HG03521 (cell line): ENCODE data around the gene TSSK3.
"Not testable (repeated sequence)": the region's sequence is repeated elsewhere in the genome, so short reads cannot be mapped to it uniquely, and the experiment has no call there.

ENCODE experiments used
- ATAC-seq: cut with Tn5 transposase; IDR thresholded peaks from one replicate; pipeline ENCODE4 v1.9.1; 2021; ENCODE audit warnings: mild to moderate bottlenecking, moderate library complexity; ENCODE audit not compliant: unreplicated experiment

The TSSK3 gene

DNA sequence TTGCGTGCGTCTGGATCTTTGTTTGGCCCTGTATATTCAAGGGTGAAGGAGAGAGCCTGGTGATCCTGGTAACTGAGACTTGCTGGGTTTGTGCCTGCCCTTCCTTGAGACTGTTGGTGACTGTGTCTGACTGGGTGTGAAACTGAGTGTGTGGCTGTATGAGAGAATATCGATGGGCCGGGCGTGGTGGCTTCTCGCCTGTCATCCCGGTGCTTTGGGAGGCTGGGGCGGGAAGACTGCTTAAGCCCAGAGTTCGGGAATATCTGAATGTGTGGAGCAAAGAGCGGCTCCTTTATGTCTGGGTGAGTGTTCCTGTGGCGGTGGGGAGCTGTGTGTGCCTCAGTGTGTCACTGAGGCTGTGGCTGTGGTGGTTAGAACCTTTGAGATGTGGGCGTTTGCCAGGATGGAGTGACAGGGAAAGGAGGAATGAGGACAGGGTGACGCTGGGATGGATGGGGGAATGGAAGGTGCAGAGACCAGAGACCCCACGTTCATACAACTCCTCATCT, 23.6 kb upstream of the TSSK3 start:
- no peak for ATAC-seq

DNA sequence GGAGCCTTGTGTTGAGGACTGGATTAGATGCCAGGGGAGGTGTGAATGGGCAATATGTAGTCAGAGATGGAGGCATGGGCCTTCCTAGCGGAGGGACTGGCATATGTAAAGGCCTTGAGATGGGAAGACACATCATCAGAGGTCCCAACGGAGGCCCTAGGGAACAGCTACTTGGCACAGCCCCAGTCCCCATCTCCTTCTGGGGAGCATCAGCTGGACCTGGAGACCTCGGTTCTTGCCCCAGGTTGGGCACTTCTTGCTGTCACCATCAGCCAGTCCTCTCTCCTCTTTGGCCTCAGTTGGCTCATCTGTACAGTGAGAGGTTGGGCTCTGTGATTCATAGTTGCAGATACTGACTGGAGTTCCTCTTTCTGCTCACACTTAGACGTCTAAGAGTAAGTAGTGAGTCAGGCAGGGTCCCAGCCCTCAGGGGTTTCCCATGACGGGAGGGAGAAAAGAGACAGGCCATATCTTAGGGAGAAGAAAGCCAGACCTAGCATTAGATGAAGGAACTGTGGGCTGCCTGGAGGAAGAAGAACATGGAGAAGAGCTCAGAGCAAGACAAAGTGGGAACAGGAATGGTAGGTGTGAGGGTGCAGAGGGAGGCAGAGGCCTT, 22.9 kb upstream of the TSSK3 start:
- ATAC-seq = no peak

- no peak for ATAC-seq
Measured at GRCh38 chr1:32341186-32341757, 21.1 kb upstream of the TSSK3 start.

DNA sequence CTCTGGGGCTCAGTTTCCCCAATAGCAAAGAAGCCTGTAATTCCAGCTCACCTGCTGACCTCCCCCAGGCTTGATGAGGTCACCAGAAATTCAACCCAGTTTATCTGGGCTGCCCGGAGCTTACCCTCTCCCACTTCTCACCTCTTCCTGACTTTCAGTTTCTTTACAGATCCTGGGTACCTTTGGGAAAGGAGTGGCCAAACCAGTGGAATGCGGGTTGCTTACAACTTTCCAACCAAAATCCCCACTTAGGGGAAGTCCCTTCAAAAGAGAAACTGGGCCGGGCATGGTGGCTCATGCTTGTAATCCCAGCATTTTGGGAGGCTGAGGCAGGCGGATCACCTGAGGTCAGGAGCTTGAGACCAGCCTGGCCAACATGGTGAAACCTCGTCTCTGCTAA, 20.4 kb upstream of the TSSK3 start:
- no peak for ATAC-seq

DNA sequence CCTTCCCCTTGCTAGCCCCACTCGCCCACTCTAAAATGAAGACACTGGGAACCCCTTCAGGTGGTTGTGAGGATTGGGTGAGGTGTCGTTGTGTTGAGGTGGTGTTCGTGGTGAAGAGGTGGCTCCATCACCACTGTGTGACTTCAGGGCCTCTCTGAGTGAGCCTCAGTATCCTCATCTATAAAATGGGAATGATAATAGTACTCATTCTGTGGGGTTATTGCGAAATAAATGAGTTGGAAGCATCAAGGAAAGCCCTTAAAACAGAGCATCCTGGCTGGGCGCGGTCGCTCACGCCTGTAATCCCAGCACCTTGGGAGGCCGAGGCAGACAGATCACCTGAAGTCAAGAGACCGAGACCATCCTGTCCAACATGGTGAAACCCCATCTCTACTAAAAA, 19.6 kb upstream of the TSSK3 start:
- no peak for ATAC-seq

DNA sequence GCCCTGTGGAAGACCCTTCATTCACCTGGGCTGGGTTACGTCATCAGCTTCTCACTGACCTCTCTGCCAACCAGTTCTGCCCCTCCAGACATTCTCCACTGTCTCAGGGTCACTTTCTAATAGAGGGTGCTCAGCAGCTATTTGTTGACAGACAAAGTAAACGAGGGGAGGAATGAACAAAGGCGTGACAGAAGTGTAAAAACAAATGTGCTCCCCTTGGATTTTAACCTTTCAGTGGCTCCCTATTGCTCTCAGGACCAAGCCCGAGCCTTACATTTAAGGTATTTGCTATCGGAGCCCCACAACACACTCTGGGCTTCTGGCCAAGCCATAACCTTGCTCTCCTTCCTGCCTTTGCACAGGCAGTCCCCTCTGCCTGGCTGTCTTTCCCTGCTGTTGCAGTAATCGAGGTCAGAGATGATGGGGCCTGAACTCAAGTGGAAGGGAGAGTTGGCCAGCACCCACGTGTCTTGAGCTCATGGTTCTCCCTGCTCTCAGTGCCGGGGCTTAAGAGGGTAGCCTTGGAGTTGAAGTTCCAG, 17.0 kb upstream of the TSSK3 start:
- ATAC-seq = no peak

DNA sequence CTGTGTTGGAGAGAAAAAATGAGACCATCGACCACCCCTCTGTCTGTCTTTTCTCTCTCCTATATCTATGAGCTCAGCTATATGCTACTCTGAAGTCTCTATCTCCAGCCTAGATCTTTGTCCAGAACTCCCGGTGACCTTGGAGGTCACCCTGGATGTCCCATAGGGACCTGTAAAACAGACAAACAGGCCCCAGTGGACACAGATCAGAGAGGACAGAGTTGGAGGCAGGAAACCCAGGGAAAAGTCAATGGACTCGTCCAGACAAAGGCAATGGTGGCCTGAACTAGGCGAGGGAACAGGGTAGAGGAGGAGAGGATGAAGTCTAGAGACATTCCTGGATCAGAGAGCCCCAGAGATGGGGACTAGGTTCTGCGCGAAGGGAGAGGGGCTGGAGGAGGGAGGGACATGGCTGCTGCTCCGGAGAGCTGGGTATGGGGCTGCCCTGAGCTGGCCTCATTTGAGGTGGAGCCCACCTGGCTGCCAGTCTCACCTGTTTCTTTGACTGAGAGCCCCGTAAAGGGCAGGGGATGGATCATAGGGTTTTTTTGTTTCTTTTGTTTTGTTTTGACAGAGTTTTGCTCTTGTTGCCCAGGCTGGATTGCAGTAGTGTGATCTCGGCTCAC, 15.7 kb upstream of the TSSK3 start:
- ATAC-seq = no peak

DNA sequence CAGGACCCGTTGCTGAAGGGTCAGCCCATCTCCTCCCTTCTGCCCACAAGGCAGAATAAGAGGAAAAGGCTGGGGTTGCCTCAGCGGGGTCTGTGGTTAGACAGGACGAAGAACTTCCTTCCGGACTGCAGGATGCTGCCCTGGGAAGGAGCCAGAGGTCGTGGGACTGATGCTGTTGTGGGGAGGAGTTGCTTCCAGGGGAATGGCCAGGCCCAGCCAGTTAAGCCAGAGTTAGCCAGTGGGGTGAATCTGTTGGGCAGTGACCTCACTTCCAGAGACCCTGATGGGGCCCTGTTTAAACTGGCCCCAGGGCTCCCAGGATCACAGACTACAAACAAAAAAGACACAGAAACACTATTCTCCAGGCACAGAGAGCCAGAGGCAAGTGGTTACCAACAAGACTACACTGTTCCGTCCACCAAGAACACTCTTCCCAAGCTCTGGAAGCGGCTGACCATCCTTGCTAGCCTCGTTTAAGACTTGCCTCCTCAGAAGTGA, 13.1 kb upstream of the TSSK3 start:
- no peak for ATAC-seq

- ATAC-seq = peak; percentile 39
Measured at GRCh38 chr1:32350785-32351398, 11.4 kb upstream of the TSSK3 start.

DNA sequence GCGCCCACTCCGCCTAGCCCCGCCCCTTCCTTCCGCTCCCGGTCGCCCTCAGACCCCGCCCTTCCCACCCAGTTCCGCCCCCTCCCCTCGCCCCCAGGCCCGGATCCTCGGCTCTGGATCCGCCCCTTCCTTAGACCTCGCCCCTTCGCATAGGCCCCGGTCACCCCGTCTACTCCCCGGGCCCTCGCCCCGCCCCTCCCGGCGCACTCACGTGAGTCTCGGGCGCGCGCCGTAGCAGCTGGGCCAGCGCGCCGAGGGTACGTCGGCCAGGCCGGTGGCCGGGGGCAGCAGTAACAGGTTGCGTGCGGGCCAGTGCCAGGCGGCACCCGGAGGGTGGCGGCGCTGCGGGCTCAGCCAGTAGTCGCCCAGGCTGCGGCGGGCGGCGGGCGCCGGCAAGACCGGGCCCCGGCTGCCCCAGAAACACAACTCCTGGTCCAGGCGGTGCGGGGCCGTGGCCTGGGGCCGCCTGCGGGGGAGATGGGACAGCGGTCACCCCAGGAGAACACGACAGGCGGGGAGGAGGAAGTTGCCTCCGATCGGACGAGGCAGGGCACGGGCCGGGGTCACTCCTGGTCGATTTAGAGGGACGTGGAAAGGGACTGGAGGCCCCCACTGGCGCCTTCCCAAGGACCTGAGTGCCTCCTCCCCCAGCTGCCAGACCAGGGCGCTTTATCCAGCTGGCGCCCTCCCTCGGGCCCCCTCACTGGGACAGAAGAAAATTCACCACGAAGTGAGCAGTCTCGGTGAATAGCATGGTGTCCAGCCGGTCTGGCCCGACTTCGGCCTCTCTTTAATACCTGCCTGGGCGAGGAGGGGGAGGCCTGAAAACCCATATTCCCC, 10.7 kb upstream of the TSSK3 start:
- peak; percentile 85 for ATAC-seq

DNA sequence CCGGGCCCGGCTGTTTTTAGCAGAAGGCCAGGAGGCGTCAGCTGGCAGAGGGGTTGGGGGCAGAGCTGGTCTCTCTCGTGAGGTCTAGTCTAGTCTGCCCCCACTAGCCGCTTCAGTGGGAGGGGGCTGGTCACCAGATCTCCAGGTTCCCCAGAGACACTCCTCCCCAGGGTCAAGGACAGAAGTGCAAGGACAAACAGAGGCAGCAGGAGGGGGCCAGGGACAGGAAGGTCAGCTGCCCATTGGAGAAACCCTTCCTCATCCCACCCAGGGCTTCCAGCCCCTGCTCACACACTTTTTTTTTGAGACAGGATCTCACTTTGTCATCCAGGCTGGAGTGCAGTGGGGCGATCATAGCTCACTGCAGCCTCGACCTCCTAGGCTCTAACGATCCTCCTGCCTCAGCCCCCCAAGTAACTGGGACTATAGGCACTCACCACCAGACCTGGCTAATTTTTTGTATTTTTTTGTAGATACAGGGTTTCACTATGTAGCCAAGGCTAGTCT, 10.0 kb upstream of the TSSK3 start:
- no peak for ATAC-seq

DNA sequence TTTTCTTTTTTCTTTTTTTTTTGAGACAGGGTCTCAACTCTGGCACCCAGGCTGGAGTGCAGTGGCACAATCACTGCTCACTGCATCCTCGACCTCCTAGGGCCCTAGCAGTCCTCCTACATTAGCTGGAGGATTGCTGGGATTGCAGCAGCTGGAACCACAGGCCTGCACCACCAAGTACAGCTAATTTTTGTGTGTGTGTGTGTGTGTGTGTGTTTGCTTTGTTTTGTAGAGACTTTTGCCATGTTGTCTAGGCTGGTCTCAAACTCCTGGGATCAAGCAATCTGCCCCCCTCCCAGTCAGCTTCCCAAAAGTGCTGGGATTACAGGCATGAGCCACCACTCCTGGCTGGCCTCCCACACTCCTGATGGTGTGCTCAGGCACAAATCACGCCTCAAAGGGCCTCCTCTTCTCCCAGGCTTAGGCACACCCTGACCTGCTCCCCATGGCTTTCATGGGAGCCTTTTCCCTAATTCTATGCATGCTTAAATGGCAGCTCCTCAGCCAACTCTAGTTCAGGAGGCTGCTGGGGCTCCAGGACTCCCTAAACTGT, 9.4 kb upstream of the TSSK3 start:
- ATAC-seq = no peak

GRCh38 chr1:32353431-32353830, 8.9 kb upstream of the TSSK3 start:
- ATAC-seq = no peak

DNA sequence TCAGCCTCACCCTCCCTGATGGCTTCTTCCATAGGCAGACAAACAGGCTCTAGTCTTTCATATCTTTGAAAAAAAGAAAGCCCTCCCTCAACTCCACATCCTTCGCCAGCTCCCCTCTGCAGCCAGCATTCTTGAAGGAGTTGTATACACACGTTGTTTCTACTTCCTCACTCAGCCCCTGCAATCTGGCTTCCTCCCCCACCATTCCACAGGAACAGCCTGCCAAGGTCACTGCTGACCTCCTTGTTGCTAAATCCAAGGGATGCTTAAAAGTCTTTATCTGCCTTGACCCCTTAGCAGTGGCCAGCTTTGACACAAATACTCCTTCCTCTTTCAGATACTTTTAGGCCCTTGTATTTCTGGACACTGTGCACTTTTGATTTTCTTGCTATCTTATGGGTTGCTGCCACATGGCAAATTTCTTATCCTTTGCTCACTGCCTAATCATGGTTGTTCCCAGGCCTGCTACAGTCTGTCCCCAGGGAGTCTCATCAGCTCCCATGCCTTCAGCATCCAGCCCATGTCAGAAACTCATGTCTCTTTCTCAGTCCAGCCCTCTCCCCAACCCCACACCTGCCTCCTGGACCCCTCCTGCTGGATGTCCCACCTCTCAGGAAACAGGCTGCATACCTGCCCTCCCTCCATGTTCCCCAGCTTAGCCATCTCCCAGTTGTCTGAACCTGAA, 8.3 kb upstream of the TSSK3 start:
- ATAC-seq = no peak

GRCh38 chr1:32355778-32356177, 6.6 kb upstream of the TSSK3 start:
- not testable (repeated sequence) for ATAC-seq

DNA sequence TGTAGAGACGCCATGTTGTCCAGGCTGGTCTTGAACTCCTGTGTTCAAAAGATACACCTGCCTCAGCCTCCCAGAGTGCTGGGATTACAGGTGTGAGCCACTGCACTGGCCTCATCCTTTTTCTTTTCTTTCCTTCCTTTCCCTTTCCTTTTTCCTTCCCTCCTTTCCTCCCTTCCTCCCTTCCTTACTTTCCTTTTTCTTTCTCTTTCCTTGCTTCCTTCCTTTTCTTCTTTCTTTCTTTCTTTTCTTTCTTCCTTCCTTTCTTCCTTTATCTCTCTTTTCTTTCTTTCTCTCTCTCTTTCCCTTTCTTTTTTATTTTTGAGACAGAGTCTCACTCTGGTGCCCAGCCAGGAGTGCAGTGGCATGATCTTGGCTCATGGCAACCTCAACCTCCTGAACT, 5.9 kb upstream of the TSSK3 start:
- no peak for ATAC-seq

- ATAC-seq = no peak
Measured at GRCh38 chr1:32357614-32358013, 4.7 kb upstream of the TSSK3 start.

GRCh38 chr1:32358435-32358834, 3.9 kb upstream of the TSSK3 start:
- ATAC-seq = no peak

DNA sequence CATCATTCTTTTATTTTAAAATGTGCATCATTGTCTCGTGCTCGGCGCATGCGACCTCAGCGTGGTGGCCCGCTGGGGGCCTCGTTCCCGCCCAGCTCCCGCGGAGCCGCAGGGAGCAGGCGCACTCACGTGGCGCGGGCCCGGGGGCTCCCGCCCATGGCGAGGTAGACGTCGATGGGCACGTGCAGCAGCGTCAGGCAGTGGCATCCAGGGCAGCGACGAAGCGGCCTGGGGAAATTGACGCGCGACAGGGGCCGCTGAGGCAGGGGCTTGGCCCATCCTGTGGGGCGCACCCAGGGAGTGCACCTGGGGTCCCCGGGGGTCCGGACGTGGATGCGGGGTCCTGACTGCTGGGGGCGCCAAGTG, 1.0 kb upstream of the TSSK3 start:
- no peak for ATAC-seq
